GM23338 (cell line): ENCODE results near the gene RRP7A. TPM values are rescaled to one million over a fixed set of nuclear protein-coding genes. Genes with fewer than 3 reads are reported as not detected.
"Not testable (repeated sequence)": the region's sequence is repeated elsewhere in the genome, so short reads cannot be mapped to it uniquely, and the experiment has no call there.

Experiments
- ATAC-seq: fragments of 200-7000 bp; cut with Tn5 transposase; 3 replicates; pipeline ENCODE4 v1.9.1; 2020
- DNase-seq: peaks from one replicate; pipeline ENCODE4 v3.0.0-alpha.2; 2015; ENCODE audit warnings: low spot score
- H2AFZ ChIP-seq: fragments of 200-600 bp; sonication (generic); 2 replicates; pipeline ENCODE4 v1.8.0; 2016; ENCODE audit warnings: antibody characterized with exemption, mild to moderate bottlenecking, moderate library complexity
- H3F3A ChIP-seq: fragments of 200-600 bp; sonication (generic); replicated peaks from 2 replicates; pipeline ENCODE4 v1.8.0; 2017; ENCODE audit warnings: antibody characterized with exemption, mixed run types, low read depth
- H3K27ac ChIP-seq: fragments of 200-600 bp; sonication (generic); 2 replicates; pipeline ENCODE4 v1.6.1; 2016; ENCODE audit warnings: low read depth
- H3K27me3 ChIP-seq: fragments of 200-600 bp; sonication (generic); 2 replicates; pipeline ENCODE4 v1.8.0; 2016; ENCODE audit warnings: mild to moderate bottlenecking, mixed run types, moderate library complexity; ENCODE audit not compliant: insufficient read depth
- H3K36me3 ChIP-seq: fragments of 200-600 bp; sonication (generic); 2 replicates; pipeline ENCODE4 v1.8.0; 2016; ENCODE audit warnings: mild to moderate bottlenecking; ENCODE audit not compliant: insufficient read depth
- H3K4me1 ChIP-seq: fragments of 200-600 bp; sonication (generic); 2 replicates; pipeline ENCODE4 v1.8.0; 2016; ENCODE audit warnings: mild to moderate bottlenecking, moderate library complexity; ENCODE audit not compliant: insufficient read depth
- H3K4me2 ChIP-seq: fragments of 200-600 bp; sonication (generic); 2 replicates; pipeline ENCODE4 v1.7.1; 2017; ENCODE audit warnings: mixed run types
- H3K4me3 ChIP-seq: fragments of 200-600 bp; sonication (generic); 2 replicates; pipeline ENCODE4 v1.6.1; 2016; ENCODE audit warnings: mixed run types
- H3K79me2 ChIP-seq: fragments of 200-600 bp; sonication (generic); replicated peaks from 2 replicates; pipeline ENCODE4 v1.8.0; 2017; ENCODE audit warnings: mild to moderate bottlenecking; ENCODE audit not compliant: insufficient read depth
- H3K9me2 ChIP-seq: fragments of 200-600 bp; sonication (generic); 2 replicates; pipeline ENCODE4 v1.8.0; 2017; ENCODE audit not compliant: insufficient read depth
- H4K20me1 ChIP-seq: fragments of 200-600 bp; sonication (generic); replicated peaks from 2 replicates; pipeline ENCODE4 v1.8.0; 2017; ENCODE audit warnings: mild to moderate bottlenecking; ENCODE audit not compliant: insufficient read depth
- H3K27ac Mint-ChIP-seq: 2 replicates; pipeline ENCODE4 v1.8.0; 2020; ENCODE audit warnings: inconsistent platforms, mild to moderate bottlenecking, moderate library complexity, mixed read lengths
- H3K27me3 Mint-ChIP-seq: 3 replicates; pipeline ENCODE4 v1.8.0; 2022; ENCODE audit warnings: low read depth, mild to moderate bottlenecking, moderate library complexity, mixed read lengths, inconsistent platforms; ENCODE audit not compliant: insufficient read depth, poor library complexity
- H3K36me3 Mint-ChIP-seq: 3 replicates; pipeline ENCODE4 v1.8.0; 2021; ENCODE audit warnings: low read depth, mild to moderate bottlenecking, inconsistent platforms, moderate library complexity, mixed read lengths
- H3K4me1 Mint-ChIP-seq: 3 replicates; pipeline ENCODE4 v1.8.0; 2020; ENCODE audit warnings: mild to moderate bottlenecking, inconsistent platforms, mixed read lengths
- H3K4me3 Mint-ChIP-seq: 3 replicates; pipeline ENCODE4 v1.8.0; 2021; ENCODE audit warnings: moderate library complexity, mild to moderate bottlenecking, inconsistent platforms, mixed read lengths
- H3K9me3 Mint-ChIP-seq: 3 replicates; pipeline ENCODE4 v1.8.0; 2020; ENCODE audit warnings: moderate library complexity, mild to moderate bottlenecking, inconsistent platforms, mixed read lengths
- CREB1 ChIP-seq: fragments of 250-450 bp; sonication (Bioruptor Pico); IDR thresholded peaks from 2 replicates; pipeline ENCODE4 v1.5.0; 2020; ENCODE audit warnings: low read depth, mild to moderate bottlenecking, moderate library complexity
- JUNB ChIP-seq: IDR thresholded peaks from one replicate; pipeline ENCODE4 v1.6.1; 2016; ENCODE audit warnings: antibody characterized with exemption; ENCODE audit not compliant: unreplicated experiment
- STAT1 ChIP-seq: IDR thresholded peaks from one replicate; pipeline ENCODE4 v1.6.1; 2016; ENCODE audit warnings: antibody characterized with exemption; ENCODE audit not compliant: unreplicated experiment
- ZNF114 ChIP-seq: fragments of 250-450 bp; sonication (Bioruptor Pico); IDR thresholded peaks from 2 replicates; pipeline ENCODE4 v1.5.0; 2020; ENCODE audit warnings: mild to moderate bottlenecking, moderate library complexity
- ZNF331 ChIP-seq: fragments of 250-450 bp; sonication (Bioruptor Pico); IDR thresholded peaks from 2 replicates; pipeline ENCODE4 v1.5.0; 2020; ENCODE audit warnings: low read depth, mild to moderate bottlenecking, moderate library complexity
- polyA plus RNA-seq: library from polyadenylated mRNA; unstranded; fragments of >200 nt; fragmentation: Nextera tagmentation; extraction: Ambion mirVana; gene quantifications from 2 replicates; pipeline ENCODE4 v1.2.1, GENCODE V29; 2016
- total RNA-seq: library from RNA; depleted of rRNA; stranded (reverse); fragments of >200 nt; shearing (Covaris generic); gene quantifications from 2 replicates; pipeline ENCODE4 v1.2.3, GENCODE V29; 2014
- TF ChIP-seq, protein P1 (sequence below): fragments of 250-450 bp; sonication (Bioruptor Pico); IDR thresholded peaks from 2 replicates; pipeline ENCODE4 v1.5.0; 2020; ENCODE audit warnings: mild to moderate bottlenecking, moderate library complexity
- TF ChIP-seq, protein P2 (sequence below): IDR thresholded peaks from one replicate; pipeline ENCODE4 v1.6.1; 2018; ENCODE audit warnings: antibody characterized with exemption; ENCODE audit not compliant: unreplicated experiment
- TF ChIP-seq, protein P3 (sequence below): IDR thresholded peaks from 2 replicates; pipeline ENCODE4 v1.6.1; 2016; ENCODE audit warnings: antibody characterized with exemption

Gene RRP7A
- total and polyA plus RNA-seq, 2 experiments from 2014 or later: 48.1 to 59.2 TPM

DNA sequence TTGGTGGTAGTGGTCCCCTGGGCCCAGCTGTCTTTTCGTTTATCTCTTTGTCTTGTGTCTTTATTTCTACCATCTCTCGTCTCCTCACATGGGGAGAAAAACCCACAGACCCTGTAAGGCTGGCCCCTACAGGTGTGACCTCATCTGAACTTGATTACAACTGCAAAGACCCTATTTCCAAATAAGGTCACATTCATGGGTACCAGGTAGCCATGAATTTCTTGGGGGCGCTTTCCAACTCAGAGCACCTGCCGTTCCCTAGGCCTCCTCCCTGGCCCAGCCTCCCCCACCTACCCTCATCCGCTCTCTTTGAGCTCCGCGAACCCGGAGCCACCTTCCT, 14.0 kb upstream of the RRP7A start (continued):
- TF ChIP-seq, protein P1, sequence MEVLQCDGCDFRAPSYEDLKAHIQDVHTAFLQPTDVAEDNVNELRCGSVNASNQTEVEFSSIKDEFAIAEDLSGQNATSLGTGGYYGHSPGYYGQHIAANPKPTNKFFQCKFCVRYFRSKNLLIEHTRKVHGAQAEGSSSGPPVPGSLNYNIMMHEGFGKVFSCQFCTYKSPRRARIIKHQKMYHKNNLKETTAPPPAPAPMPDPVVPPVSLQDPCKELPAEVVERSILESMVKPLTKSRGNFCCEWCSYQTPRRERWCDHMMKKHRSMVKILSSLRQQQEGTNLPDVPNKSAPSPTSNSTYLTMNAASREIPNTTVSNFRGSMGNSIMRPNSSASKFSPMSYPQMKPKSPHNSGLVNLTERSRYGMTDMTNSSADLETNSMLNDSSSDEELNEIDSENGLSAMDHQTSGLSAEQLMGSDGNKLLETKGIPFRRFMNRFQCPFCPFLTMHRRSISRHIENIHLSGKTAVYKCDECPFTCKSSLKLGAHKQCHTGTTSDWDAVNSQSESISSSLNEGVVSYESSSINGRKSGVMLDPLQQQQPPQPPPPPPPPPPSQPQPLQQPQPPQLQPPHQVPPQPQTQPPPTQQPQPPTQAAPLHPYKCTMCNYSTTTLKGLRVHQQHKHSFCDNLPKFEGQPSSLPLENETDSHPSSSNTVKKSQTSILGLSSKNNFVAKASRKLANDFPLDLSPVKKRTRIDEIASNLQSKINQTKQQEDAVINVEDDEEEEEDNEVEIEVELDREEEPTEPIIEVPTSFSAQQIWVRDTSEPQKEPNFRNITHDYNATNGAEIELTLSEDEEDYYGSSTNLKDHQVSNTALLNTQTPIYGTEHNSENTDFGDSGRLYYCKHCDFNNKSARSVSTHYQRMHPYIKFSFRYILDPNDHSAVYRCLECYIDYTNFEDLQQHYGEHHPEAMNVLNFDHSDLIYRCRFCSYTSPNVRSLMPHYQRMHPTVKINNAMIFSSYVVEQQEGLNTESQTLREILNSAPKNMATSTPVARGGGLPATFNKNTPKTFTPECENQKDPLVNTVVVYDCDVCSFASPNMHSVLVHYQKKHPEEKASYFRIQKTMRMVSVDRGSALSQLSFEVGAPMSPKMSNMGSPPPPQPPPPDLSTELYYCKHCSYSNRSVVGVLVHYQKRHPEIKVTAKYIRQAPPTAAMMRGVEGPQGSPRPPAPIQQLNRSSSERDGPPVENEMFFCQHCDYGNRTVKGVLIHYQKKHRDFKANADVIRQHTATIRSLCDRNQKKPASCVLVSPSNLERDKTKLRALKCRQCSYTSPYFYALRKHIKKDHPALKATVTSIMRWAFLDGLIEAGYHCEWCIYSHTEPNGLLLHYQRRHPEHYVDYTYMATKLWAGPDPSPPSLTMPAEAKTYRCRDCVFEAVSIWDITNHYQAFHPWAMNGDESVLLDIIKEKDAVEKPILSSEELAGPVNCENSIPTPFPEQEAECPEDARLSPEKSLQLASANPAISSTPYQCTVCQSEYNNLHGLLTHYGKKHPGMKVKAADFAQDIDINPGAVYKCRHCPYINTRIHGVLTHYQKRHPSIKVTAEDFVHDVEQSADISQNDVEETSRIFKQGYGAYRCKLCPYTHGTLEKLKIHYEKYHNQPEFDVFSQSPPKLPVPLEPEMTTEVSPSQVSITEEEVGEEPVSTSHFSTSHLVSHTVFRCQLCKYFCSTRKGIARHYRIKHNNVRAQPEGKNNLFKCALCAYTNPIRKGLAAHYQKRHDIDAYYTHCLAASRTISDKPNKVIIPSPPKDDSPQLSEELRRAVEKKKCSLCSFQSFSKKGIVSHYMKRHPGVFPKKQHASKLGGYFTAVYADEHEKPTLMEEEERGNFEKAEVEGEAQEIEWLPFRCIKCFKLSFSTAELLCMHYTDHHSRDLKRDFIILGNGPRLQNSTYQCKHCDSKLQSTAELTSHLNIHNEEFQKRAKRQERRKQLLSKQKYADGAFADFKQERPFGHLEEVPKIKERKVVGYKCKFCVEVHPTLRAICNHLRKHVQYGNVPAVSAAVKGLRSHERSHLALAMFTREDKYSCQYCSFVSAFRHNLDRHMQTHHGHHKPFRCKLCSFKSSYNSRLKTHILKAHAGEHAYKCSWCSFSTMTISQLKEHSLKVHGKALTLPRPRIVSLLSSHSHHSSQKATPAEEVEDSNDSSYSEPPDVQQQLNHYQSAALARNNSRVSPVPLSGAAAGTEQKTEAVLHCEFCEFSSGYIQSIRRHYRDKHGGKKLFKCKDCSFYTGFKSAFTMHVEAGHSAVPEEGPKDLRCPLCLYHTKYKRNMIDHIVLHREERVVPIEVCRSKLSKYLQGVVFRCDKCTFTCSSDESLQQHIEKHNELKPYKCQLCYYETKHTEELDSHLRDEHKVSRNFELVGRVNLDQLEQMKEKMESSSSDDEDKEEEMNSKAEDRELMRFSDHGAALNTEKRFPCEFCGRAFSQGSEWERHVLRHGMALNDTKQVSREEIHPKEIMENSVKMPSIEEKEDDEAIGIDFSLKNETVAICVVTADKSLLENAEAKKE (CRISPR knock-in tag): no peak
- no peak for TF ChIP-seq JUNB
- no peak for TF ChIP-seq ZNF114 (CRISPR knock-in tag)
- TF ChIP-seq STAT1: no peak
- TF ChIP-seq, protein P2, sequence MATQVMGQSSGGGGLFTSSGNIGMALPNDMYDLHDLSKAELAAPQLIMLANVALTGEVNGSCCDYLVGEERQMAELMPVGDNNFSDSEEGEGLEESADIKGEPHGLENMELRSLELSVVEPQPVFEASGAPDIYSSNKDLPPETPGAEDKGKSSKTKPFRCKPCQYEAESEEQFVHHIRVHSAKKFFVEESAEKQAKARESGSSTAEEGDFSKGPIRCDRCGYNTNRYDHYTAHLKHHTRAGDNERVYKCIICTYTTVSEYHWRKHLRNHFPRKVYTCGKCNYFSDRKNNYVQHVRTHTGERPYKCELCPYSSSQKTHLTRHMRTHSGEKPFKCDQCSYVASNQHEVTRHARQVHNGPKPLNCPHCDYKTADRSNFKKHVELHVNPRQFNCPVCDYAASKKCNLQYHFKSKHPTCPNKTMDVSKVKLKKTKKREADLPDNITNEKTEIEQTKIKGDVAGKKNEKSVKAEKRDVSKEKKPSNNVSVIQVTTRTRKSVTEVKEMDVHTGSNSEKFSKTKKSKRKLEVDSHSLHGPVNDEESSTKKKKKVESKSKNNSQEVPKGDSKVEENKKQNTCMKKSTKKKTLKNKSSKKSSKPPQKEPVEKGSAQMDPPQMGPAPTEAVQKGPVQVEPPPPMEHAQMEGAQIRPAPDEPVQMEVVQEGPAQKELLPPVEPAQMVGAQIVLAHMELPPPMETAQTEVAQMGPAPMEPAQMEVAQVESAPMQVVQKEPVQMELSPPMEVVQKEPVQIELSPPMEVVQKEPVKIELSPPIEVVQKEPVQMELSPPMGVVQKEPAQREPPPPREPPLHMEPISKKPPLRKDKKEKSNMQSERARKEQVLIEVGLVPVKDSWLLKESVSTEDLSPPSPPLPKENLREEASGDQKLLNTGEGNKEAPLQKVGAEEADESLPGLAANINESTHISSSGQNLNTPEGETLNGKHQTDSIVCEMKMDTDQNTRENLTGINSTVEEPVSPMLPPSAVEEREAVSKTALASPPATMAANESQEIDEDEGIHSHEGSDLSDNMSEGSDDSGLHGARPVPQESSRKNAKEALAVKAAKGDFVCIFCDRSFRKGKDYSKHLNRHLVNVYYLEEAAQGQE: no peak
- TF ChIP-seq ZNF331 (CRISPR knock-in tag): no peak
- TF ChIP-seq, protein P3, sequence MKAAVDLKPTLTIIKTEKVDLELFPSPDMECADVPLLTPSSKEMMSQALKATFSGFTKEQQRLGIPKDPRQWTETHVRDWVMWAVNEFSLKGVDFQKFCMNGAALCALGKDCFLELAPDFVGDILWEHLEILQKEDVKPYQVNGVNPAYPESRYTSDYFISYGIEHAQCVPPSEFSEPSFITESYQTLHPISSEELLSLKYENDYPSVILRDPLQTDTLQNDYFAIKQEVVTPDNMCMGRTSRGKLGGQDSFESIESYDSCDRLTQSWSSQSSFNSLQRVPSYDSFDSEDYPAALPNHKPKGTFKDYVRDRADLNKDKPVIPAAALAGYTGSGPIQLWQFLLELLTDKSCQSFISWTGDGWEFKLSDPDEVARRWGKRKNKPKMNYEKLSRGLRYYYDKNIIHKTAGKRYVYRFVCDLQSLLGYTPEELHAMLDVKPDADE: no peak
- no peak for TF ChIP-seq CREB1 (CRISPR knock-in tag)

DNA sequence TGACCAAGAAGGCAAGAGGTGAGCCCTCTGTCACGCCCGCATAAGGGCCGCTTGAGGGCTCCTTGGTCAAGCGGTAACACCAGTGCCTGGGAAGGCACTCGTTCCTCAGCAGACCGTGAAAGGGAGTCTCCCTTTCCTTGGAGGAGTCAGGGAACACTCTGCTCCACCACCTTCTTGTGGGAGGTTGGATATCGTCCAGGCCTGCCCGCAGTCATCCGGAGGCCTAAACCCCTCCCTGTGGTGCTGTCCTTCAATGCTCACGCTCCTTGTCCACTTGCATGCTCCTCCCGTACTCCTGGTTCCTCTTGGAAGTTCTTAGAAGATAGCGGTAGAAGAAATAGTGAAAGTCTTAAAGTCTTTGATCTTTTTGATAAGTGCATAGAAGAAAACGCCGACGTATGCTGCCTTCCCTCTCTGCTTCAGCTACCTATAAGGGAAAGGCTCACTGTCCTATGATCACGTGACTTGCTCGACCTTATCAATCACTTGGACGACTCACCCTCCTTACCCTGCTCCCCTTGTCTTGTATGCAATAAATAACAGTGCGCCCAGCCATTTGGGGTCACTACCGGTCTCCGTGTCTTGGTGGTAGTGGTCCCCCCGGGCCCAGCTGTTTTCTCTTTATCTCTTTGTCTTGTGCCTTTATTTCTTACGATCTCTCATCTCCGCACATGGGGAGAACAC, 11.9 kb upstream of the RRP7A start:
- not testable (repeated sequence) for H3K27ac Mint-ChIP-seq, H4K20me1 ChIP-seq, H3K4me2 ChIP-seq, H3K9me3 Mint-ChIP-seq, H3F3A ChIP-seq, H3K4me1 Mint-ChIP-seq, H3K27me3 ChIP-seq, H3K79me2 ChIP-seq, ATAC-seq, DNase-seq, H3K36me3 Mint-ChIP-seq, H3K4me3 Mint-ChIP-seq, H2AFZ ChIP-seq, H3K36me3 ChIP-seq, H3K9me2 ChIP-seq, H3K4me1 ChIP-seq, H3K4me3 ChIP-seq, H3K27ac ChIP-seq
- peaks cover 12% of the 10 kb centered on the region for H3K27me3 Mint-ChIP-seq

DNA sequence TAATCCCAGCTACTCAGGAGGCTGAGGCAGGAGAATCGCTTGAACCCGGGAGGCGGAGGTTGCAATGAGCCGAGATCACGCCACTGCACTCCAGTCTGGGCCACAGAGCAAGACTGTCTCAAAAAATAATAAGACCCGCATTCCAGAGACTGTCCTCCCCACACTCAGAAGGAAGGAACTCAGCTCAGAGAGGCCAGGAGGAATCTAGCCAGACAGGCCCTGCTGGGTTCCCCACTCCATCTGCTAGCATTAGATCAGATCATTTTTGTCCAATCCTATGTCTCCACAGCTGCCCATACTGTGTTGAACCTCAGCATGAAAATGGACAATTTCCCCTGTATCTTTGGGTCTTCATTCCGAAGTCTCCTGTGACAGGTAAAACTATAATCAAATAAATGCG, 9.8 kb upstream of the RRP7A start:
- not testable (repeated sequence) for DNase-seq, H3K79me2 ChIP-seq, H3K4me2 ChIP-seq, ATAC-seq, H3K4me1 ChIP-seq, H3K4me3 Mint-ChIP-seq, H3K4me3 ChIP-seq, H4K20me1 ChIP-seq, H2AFZ ChIP-seq, H3K27ac ChIP-seq, H3K9me3 Mint-ChIP-seq, H3K27me3 ChIP-seq, H3K9me2 ChIP-seq, H3K27ac Mint-ChIP-seq, H3K4me1 Mint-ChIP-seq, H3K36me3 ChIP-seq, H3K36me3 Mint-ChIP-seq, H3F3A ChIP-seq
- H3K27me3 Mint-ChIP-seq: peaks cover 18% of the 10 kb centered on the region
